Activated CD4-positive, alpha-beta T cell treated with anti-CD3 and anti-CD28 coated beads for 36 hours (primary cell): ENCODE measurements around the gene RGS3. TPM values are rescaled to one million over a fixed set of nuclear protein-coding genes. Genes with fewer than 3 reads are reported as not detected.
A peak's percentile ranks its signal among the peaks of the same experiment; 100 is the strongest.
"Not testable (repeated sequence)": the region's sequence is repeated elsewhere in the genome, so short reads cannot be mapped to it uniquely, and the experiment has no call there.

Source experiments
- ATAC-seq: fragments of 200-7000 bp; cut with Tn5 transposase; one replicate; pipeline ENCODE4 v1.10.0; 2021; ENCODE audit warnings: mild to moderate bottlenecking, moderate library complexity
- CTCF ChIA-PET: fragments of 350-600 bp; sonication (Branson Sonifier 250); formaldehyde crosslinking; loops from one replicate; lab custom pipeline; 2021; ENCODE audit warnings: antibody characterized with exemption; lab: Charles Lee
- POLR2A ChIA-PET: fragments of 350-600 bp; sonication (Branson Sonifier 250); formaldehyde crosslinking; loops from one replicate; lab custom pipeline; 2021; ENCODE audit warnings: antibody characterized with exemption, inconsistent platforms; lab: Charles Lee
- DNase-seq: peaks from one replicate; pipeline ENCODE4 v3.0.0-alpha.2; 2020
- H3K27ac Mint-ChIP-seq: one replicate; pipeline ENCODE4 v1.8.0; 2021; ENCODE audit warnings: mixed read lengths
- H3K27me3 Mint-ChIP-seq: one replicate; pipeline ENCODE4 v1.8.0; 2021; ENCODE audit warnings: mixed read lengths
- H3K36me3 Mint-ChIP-seq: one replicate; pipeline ENCODE4 v1.8.0; 2021; ENCODE audit warnings: low read depth, mixed read lengths
- H3K4me1 Mint-ChIP-seq: one replicate; pipeline ENCODE4 v1.8.0; 2021; ENCODE audit warnings: mixed read lengths
- H3K4me3 Mint-ChIP-seq: one replicate; pipeline ENCODE4 v1.8.0; 2021; ENCODE audit warnings: mild to moderate bottlenecking, moderate library complexity, mixed read lengths
- H3K9me3 Mint-ChIP-seq: one replicate; pipeline ENCODE4 v1.8.0; 2021; ENCODE audit warnings: low read depth, mixed read lengths
- intact Hi-C, 2 experiments: fragments of 100-400 bp; cut with DNase I in 1 of 2; cut with micrococcal nuclease in 1 of 2; formaldehyde crosslinking; loops; one replicate each; pipeline versions ENCODE4 v1.14.2 to v1.15.1; 2022 to 2024; cut with DNase I, micrococcal nuclease
- total RNA-seq, 2 experiments: library from RNA; stranded (reverse); gene quantifications; one replicate each; pipeline ENCODE4 v1.2.3, GENCODE V29; 2021

RGS3 gene
- total RNA-seq, 2 experiments from 2014 or later, result 55.9 to 62.2 TPM

DNA sequence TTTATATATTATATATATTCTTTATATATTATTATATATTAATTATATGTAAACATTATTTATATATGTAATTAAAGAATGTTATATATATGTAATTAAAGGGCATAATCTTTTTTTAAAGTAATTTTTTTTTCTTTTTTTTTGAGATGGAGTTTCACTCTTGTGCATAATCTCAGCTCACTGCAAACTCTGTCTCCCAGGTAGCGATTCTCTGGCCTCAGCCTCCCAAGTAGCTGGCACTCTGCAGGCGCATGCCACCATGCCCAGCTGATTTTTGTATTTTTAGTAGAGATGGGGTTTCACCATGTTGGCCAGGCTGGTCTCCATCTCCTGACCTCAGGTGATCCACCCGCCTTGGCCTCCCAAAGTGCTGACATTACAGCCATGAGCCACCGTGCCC lies 27.6 kb downstream of the RGS3 start:
- ATAC-seq, H3K36me3 Mint-ChIP-seq, intact Hi-C loops, DNase-seq, H3K27ac Mint-ChIP-seq, H3K4me3 Mint-ChIP-seq, H3K9me3 Mint-ChIP-seq, H3K27me3 Mint-ChIP-seq, H3K4me1 Mint-ChIP-seq: not testable (repeated sequence)
- ChIA-PET POLR2A (interaction anchor here (0.6 kb wide), 1 partner anchor 17 kb away, joined by 5 read pairs; no protein-coding TSS in a partner anchor), CTCF (interaction anchor here (1.8 kb wide), 1 partner anchor 11 kb away, joined by 4 read pairs; no protein-coding TSS in a partner anchor)

DNA sequence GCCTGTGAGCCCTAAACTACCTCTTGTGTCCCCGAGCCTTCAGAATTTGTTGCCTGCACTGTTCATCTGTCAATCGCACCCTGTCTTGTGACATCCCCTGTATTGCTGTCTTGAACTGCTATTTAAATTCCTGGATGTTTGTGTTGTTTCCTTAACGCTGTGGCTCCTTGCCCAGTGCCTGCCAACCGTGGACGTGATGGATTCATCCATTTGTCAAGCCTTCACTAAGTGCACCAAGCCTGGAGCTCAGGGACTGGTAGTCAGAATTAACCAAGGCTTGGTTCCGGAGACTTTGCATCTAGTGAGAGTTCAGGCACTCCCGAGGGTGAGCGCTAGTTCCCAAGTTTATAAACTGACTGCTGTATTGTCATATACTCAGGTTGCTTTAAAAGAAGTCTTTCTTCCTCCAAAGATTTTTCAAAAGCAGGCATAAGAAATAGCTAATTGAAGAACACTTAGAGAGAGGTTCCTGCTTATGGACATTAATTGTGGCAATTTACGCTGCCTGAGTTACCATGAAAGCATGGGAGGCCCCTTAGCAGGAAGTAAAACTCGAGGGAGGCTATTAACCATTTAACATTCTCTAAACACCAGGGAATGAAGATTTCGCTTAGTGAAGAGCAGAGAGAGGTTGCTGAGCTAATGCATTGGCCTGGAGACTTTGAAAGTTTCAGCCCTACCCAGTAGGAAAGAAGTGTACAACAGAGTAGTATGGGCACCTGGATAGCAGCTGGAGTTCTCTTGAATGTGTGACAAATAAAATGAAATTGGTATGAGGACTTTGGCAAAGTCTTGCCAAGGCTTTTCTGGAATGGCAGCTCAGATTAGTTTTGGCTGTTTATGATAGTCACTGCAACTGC lies 29.0 kb downstream of the RGS3 start:
- Mint-ChIP-seq H3K27me3 (no peaks in the 10 kb centered on the region), H3K4me1 (no peaks in the 10 kb centered on the region), H3K36me3 (no peaks in the 10 kb centered on the region), H3K9me3 (no peaks in the 10 kb centered on the region), H3K4me3 (no peak overlapping the region), H3K27ac (no peak overlapping the region)
- DNase-seq (no peak), ATAC-seq (no peak)
- POLR2A ChIA-PET, result interaction anchor here (0.6 kb wide), 1 partner anchor 117 kb away, joined by 4 read pairs; no protein-coding TSS in a partner anchor
- CTCF ChIA-PET, result interaction anchor here (0.6 to 1.8 kb wide), 7 partner anchors 10 to 165 kb away, joined by 3 to 6 read pairs (median 4); no protein-coding TSS in a partner anchor
- intact Hi-C loops, result no loop called here

DNA sequence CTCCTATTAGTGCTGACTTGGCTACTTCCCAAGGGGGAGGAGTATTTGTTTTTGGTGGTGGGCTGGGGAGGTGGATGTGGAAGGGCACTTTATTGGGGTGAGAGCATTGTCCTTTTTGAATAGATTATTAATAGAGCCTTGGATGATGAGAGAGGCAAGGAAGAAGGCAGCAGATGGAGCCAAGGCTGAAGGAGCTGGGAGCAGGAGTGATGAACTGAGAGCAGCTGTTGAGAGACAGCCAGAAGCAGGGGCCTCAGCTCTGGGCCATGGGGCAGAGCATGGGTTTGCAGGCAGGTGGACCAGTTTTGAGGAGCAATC lies 29.6 kb downstream of the RGS3 start:
- DNase-seq (no peak), ATAC-seq (no peak)
- Mint-ChIP-seq H3K9me3 (no peaks in the 10 kb centered on the region), H3K4me3 (no peak overlapping the region), H3K27ac (no peak overlapping the region), H3K27me3 (no peaks in the 10 kb centered on the region), H3K36me3 (no peaks in the 10 kb centered on the region), H3K4me1 (no peaks in the 10 kb centered on the region)
- intact Hi-C loops, result no loop called here
- CTCF ChIA-PET, result interaction anchor here (0.6 to 2.0 kb wide), 6 partner anchors 12 to 165 kb away, joined by 3 to 6 read pairs (median 5); no protein-coding TSS in a partner anchor
- POLR2A ChIA-PET, result interaction anchor here (0.6 kb wide), 1 partner anchor 116 kb away, joined by 4 read pairs; no protein-coding TSS in a partner anchor

DNA sequence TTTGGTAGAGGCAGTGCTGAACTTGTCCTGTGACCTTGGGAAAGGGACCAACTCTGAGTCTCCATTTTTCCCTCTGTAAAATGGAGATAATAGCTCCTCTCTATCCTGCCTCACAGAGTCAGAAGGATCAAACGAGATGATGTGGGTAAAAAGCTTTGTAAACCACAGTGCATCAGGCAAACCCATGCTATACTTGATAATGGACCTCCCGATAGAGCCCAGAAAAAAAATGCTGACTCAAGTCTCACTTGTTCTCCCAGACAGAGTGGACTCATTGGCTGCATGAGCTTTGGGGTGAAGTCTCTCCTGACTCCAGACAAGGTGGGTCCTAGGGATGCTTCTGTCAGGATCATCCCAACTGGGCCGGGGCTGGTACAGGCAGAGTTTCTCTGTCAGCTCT lies 32.0 kb downstream of the RGS3 start:
- H3K27me3 Mint-ChIP-seq, result no peaks in the 10 kb centered on the region
- H3K4me3 Mint-ChIP-seq, result no peak overlapping the region
- H3K4me1 Mint-ChIP-seq, result peaks cover 10% of the 10 kb centered on the region
- CTCF ChIA-PET, result interaction anchor here (1.1 to 2.4 kb wide), 3 partner anchors 13 to 160 kb away, joined by 3 to 8 read pairs (median 5); no protein-coding TSS in a partner anchor
- ATAC-seq (no peak), DNase-seq (no peak)
- H3K9me3 Mint-ChIP-seq, result no peaks in the 10 kb centered on the region
- POLR2A ChIA-PET, result no interaction called here
- intact Hi-C loops, result no loop called here
- H3K27ac Mint-ChIP-seq, result no peak overlapping the region
- no peaks in the 10 kb centered on the region for H3K36me3 Mint-ChIP-seq

DNA sequence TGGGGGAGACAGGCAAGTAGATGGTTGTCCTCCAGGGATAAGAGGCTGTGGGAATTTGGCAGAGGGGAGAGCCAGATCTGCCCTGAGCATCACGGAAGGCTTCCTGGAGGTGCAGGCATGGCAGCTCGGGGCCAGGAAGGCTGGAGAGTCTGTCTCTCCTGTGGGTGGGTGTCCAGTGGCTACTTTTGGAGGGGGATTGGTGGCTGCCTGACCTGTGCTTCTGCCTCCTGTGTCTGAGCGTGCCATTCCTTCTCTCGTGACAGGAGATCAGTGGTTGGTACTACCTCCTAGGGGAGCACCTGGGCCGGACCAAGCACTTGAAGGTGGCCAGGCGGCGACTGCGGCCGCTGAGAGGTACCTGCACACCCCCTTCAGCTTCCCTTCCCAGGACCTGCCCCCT lies 33.5 kb downstream of the RGS3 start:
- H3K4me1 Mint-ChIP-seq, result peaks cover 10% of the 10 kb centered on the region
- H3K4me3 Mint-ChIP-seq, result no peak overlapping the region
- no peak for ATAC-seq
- CTCF ChIA-PET, result interaction anchor here (0.9 kb wide), 1 partner anchor 158 kb away, joined by 5 read pairs; no protein-coding TSS in a partner anchor
- H3K36me3 Mint-ChIP-seq, result no peaks in the 10 kb centered on the region
- H3K27me3 Mint-ChIP-seq, result no peaks in the 10 kb centered on the region
- intact Hi-C loops, result no loop called here
- POLR2A ChIA-PET, result no interaction called here
- H3K27ac Mint-ChIP-seq, result no peak overlapping the region
- no peak for DNase-seq
- H3K9me3 Mint-ChIP-seq, result no peaks in the 10 kb centered on the region

DNA sequence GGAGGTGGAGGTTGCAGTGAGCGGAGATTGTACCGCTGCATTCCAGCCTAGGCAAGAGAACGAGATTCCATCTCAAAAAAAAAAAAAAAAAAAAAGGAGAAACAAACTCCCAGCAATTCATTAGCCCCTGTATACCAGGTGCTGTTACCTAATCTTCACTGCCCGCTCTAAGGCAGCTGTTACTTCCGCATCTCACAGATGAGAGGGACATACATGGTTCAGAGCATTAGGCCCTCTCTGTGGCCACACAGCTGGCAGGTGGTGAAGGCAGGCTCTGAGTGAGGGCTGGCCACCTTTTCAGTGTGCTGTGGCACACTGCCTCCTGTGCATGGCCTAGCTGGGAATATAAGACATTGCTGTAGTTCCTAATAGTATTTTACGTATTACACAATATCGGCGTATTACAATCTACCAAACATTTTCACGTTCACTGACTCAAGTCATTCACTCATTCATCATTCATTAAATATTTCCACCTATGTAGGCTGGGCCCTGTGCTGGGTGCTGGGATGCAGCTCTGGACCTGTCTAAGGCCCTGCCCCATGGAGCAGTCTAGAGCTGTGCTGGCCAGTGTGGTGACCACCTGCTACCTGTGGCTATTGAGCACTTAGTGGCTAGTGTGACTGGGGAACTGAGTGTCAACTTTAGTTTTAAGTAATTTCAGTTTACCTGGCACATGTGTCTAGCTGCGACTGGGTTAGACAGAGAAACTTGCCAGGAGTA lies 35.8 kb downstream of the RGS3 start:
- intact Hi-C loops, result no loop called here
- H3K36me3 Mint-ChIP-seq, result no peaks in the 10 kb centered on the region
- ATAC-seq, result no peak
- ChIA-PET CTCF (interaction anchor here (1.1 to 2.3 kb wide), 3 partner anchors 10 to 224 kb away, joined by 3 to 9 read pairs (median 4); partner anchors contain the start of genes CDC26 and PRPF4), POLR2A (no interaction called here)
- H3K27ac Mint-ChIP-seq, result no peak overlapping the region
- DNase-seq, result no peak
- no peaks in the 10 kb centered on the region for H3K27me3 Mint-ChIP-seq
- no peak overlapping the region for H3K4me3 Mint-ChIP-seq
- H3K4me1 Mint-ChIP-seq, result peaks cover 12% of the 10 kb centered on the region
- no peaks in the 10 kb centered on the region for H3K9me3 Mint-ChIP-seq

DNA sequence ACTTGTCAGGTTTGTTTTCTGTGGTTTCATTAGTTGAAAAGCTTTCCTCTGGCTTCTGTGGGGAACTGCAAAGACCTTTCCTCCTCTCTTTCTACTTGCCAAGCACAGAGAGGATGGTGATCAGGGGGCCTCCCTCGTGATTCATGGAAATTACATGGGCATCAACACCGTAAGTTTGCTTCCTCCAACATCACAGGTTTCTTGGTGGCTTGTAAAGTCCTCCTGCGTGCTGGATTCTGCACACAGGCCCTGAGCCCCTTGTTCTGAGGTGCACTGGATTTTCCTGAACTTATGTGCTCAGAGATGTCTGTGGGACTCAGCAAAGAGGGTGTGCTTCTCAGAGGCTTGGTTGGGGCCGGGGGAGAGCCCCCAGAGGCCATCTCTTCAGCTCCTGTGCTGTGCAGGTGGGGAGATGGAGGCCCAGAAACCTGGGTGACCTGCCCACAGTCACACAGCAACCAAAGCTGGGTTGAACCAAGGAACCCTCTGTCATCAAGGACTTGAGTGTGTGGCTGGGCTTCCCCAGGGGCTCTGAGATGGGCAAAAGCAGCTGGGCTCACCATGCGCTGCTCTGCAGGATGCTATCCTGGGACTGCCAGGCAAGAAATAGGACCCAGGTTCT lies 36.5 kb downstream of the RGS3 start:
- Mint-ChIP-seq H3K4me3 (no peak overlapping the region), H3K9me3 (no peaks in the 10 kb centered on the region), H3K27ac (peak overlapping the region; percentile 29), H3K4me1 (peaks cover 12% of the 10 kb centered on the region), H3K27me3 (no peaks in the 10 kb centered on the region), H3K36me3 (no peaks in the 10 kb centered on the region)
- ChIA-PET POLR2A (no interaction called here), CTCF (interaction anchor here (1.1 to 2.3 kb wide), 3 partner anchors 9 to 225 kb away, joined by 3 to 9 read pairs (median 4); partner anchors contain the start of genes CDC26 and PRPF4)
- DNase-seq, result no peak
- ATAC-seq, result peak; percentile 73
- intact Hi-C loops, result no loop called here

DNA sequence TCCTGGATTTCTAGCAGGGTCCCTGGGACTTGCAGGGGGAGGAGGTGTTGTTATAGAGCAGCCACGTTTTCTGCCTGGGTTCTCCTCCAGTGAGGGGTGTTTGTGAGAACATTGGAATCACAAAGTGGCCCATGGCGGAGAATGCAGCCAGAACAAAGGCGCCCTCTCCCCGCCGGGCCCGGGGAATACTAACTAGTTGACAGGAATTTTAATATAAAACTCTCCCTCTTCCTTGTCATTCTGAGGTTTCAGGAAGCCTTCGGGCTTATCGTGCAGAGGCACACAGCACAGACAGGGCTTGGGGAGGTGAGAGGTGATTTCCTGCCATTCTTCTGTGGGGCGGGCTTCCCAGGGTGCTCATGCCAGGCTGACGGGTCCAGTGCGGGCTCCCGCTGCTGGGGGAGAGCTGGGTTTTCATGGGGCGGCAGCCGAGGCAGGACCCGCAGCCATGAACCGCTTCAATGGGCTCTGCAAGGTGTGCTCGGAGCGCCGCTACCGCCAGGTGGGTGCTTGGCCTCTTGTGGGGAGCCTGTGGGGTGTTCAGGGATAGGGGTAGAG lies 37.7 kb downstream of the RGS3 start:
- DNase-seq (no peak), ATAC-seq (no peak)
- no peaks in the 10 kb centered on the region for H3K9me3 Mint-ChIP-seq
- CTCF ChIA-PET, result interaction anchor here (1.5 kb wide), 1 partner anchor 46 kb away, joined by 4 read pairs; no protein-coding TSS in a partner anchor
- POLR2A ChIA-PET, result no interaction called here
- no peak overlapping the region for H3K4me3 Mint-ChIP-seq
- H3K27ac Mint-ChIP-seq, result no peak overlapping the region
- intact Hi-C loops, result no loop called here
- peaks cover 12% of the 10 kb centered on the region for H3K4me1 Mint-ChIP-seq
- H3K36me3 Mint-ChIP-seq, result no peaks in the 10 kb centered on the region
- H3K27me3 Mint-ChIP-seq, result no peaks in the 10 kb centered on the region

DNA sequence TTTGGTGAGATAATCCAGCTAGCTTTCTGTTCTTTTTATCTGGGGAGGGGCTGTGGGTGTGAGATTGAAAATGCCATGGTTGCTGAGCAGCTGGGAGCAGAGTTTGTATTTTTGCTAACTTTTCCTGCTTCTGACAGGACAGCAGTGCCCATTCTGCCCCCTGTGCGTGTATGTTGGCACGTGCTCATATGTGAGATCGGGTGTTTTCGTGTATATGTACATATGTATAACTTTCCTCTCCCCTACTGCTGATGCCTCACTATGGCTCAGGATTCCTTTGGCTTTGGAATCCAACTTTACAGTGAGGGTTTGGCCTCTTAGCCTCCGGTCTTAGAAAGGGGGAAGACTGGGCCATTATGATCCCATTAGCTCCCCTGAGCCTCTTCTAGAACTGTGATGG lies 38.3 kb downstream of the RGS3 start:
- H3K27me3 Mint-ChIP-seq, result no peaks in the 10 kb centered on the region
- no peaks in the 10 kb centered on the region for H3K9me3 Mint-ChIP-seq
- no peaks in the 10 kb centered on the region for H3K36me3 Mint-ChIP-seq
- no peak overlapping the region for H3K4me3 Mint-ChIP-seq
- ChIA-PET POLR2A (no interaction called here), CTCF (interaction anchor here (0.6 to 1.5 kb wide), 2 partner anchors 47 to 1339 kb away, joined by 4 to 5 read pairs; no protein-coding TSS in a partner anchor)
- DNase-seq, result no peak
- no peak for ATAC-seq
- H3K4me1 Mint-ChIP-seq, result peaks cover 12% of the 10 kb centered on the region
- H3K27ac Mint-ChIP-seq, result no peak overlapping the region
- intact Hi-C loops, result no loop called here

DNA sequence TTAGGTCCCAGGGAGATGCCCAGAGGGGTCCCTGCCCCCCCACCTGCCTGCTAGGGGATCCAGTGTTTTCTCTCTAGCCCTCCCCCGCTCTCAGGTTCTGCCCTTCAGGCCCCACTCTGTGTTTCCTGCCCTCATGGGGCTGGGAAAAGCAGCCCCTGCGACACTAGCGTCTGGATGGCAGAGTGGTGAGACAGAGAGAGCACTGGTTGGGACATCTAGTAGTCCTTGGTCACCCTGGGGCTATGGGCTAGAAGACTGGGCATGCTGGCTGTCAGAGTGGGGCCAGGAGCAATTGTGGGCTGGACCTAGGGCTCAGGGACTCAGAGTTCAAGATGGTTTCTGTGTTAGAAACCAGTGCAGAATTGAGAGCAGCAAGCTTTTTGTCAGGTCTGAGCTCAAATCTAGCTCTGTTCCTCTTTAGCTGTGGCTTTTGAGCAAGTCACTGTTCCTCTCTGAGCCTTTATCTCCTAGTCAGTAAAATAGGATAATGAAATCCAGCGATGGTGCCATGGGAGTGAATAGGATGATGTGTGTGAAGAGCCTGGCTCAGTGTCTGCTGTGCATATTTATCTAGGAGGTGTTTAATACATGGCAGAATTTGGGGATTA lies 39.0 kb downstream of the RGS3 start:
- H3K9me3 Mint-ChIP-seq, result no peaks in the 10 kb centered on the region
- H3K36me3 Mint-ChIP-seq, result no peaks in the 10 kb centered on the region
- no peak overlapping the region for H3K27ac Mint-ChIP-seq
- DNase-seq, result no peak
- H3K4me1 Mint-ChIP-seq, result peaks cover 12% of the 10 kb centered on the region
- POLR2A ChIA-PET, result no interaction called here
- H3K4me3 Mint-ChIP-seq, result no peak overlapping the region
- ATAC-seq, result no peak
- CTCF ChIA-PET, result interaction anchor here (1.0 to 1.5 kb wide), 2 partner anchors 11 to 48 kb away, joined by 4 read pairs; no protein-coding TSS in a partner anchor
- intact Hi-C loops, result no loop called here
- no peaks in the 10 kb centered on the region for H3K27me3 Mint-ChIP-seq
